Peyer's patch (tissue), 4 donors: ENCODE data around the gene MIDN. TPM values are rescaled to one million over a fixed set of nuclear protein-coding genes. Genes with fewer than 3 reads are reported as not detected.

Source experiments
- DNase-seq, 3 donors: peaks; one replicate each; pipeline ENCODE4 v3.0.0-alpha.2; 2017 to 2019
- H3K27ac ChIP-seq, 4 donors: fragments of 200-600 bp; sonication (generic); one replicate each; pipeline ENCODE4 v1.5.1; 2016 to 2019
- H3K27me3 ChIP-seq, 2 donors: fragments of 200-600 bp; sonication (generic); one replicate each; pipeline ENCODE4 v1.5.1; 2019
- H3K36me3 ChIP-seq, 3 donors: fragments of 200-600 bp; sonication (generic); one replicate each; pipeline ENCODE4 v1.5.1; 2016 to 2019
- H3K4me1 ChIP-seq, 4 donors: fragments of 200-600 bp; sonication (generic); one replicate each; pipeline ENCODE4 v1.5.1; 2016 to 2019
- H3K4me3 ChIP-seq, 4 donors: fragments of 200-600 bp; sonication (generic); 1 replicate in 3 of 4; 2 replicates in 1 of 4; pipeline ENCODE4 v1.5.1; 2016 to 2019; ENCODE audit warnings: mild to moderate bottlenecking in 1 of 4
- H3K9me3 ChIP-seq, 4 donors: fragments of 200-600 bp; sonication (generic); one replicate each; pipeline ENCODE4 v1.5.1; 2016 to 2019; ENCODE audit warnings: mild to moderate bottlenecking in 1 of 4
- POLR2A ChIP-seq, 2 donors: fragments of 450-650 bp; IDR thresholded peaks; one replicate each; pipeline ENCODE4 v1.5.1; 2017; ENCODE audit warnings: antibody characterized with exemption in 2 of 2, mild to moderate bottlenecking in 2 of 2, moderate library complexity in 2 of 2
- total RNA-seq, 4 donors: library from RNA; depleted of rRNA; stranded (reverse); fragments of >200 nt; gene quantifications; one replicate each; pipeline ENCODE4 v1.1.0, GENCODE V29; 2016
- TF ChIP-seq, protein P1 (sequence below), 6 experiments: fragments of 450-650 bp in 4 of 6; fragments of 200-600 bp in 2 of 6; sonication (generic) in 1 of 6; IDR thresholded peaks; one replicate each; pipeline ENCODE4 v1.5.1; 2017 to 2019; ENCODE audit warnings: antibody characterized with exemption in 6 of 6, mild to moderate bottlenecking in 3 of 6, moderate library complexity in 1 of 6

MIDN gene
- total RNA-seq, 4 donors from 2014 or later = 34.7 to 205 (median 98.9) TPM

DNA sequence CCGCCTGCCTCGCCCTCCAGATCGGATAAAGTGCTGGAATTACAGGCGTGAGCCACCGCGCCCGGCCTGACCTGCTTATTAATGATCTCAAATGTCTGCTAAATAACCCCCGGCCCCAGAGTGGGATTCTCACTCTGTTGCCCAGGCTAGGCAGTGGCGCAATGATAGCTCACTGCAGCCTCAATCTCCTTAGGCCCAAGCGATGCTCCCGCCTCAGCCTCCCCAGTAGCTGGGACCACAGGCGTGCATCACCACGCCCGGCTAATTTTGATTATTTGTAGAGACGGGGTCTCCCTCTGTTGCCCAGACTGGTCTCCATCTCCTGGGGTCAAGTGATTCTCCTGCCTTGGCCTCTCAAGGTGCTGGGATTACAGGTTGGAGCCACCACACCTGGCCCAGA is 7.5 kb upstream of the MIDN start:
- H3K9me3 ChIP-seq = no peaks in the 10 kb centered on the region
- H3K4me3 ChIP-seq = peak overlapping the region in 3 of 4 donors; percentile 95 to 97 (median 95)
- H3K36me3 ChIP-seq = peaks cover 0 to 9% (median 0%) of the 10 kb centered on the region in 3 donors
- H3K27ac ChIP-seq = peak overlapping the region in 3 of 4 donors; percentile 92 to 99 (median 93)
- peaks cover 0 to 11% of the 10 kb centered on the region in 2 donors for H3K27me3 ChIP-seq
- H3K4me1 ChIP-seq = peaks cover 7 to 73% (median 55%) of the 10 kb centered on the region in 4 donors
- TF ChIP-seq, protein P1, sequence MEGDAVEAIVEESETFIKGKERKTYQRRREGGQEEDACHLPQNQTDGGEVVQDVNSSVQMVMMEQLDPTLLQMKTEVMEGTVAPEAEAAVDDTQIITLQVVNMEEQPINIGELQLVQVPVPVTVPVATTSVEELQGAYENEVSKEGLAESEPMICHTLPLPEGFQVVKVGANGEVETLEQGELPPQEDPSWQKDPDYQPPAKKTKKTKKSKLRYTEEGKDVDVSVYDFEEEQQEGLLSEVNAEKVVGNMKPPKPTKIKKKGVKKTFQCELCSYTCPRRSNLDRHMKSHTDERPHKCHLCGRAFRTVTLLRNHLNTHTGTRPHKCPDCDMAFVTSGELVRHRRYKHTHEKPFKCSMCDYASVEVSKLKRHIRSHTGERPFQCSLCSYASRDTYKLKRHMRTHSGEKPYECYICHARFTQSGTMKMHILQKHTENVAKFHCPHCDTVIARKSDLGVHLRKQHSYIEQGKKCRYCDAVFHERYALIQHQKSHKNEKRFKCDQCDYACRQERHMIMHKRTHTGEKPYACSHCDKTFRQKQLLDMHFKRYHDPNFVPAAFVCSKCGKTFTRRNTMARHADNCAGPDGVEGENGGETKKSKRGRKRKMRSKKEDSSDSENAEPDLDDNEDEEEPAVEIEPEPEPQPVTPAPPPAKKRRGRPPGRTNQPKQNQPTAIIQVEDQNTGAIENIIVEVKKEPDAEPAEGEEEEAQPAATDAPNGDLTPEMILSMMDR (IDR thresholded peaks at IDR 0.05) = no peak
- no peak for TF ChIP-seq POLR2A (IDR thresholded peaks at IDR 0.05)
- DNase-seq = peak in 1 of 3 donors; percentile 57

GRCh38 chr19:1241417-1242095 is 6.8 kb upstream of the MIDN start, which contains the start of gene ATP5F1D:
Gene ATP5F1D, plus strand, starts transcription at chr19:1241751. Its CDS starts 100 bp downstream, at chr19:1241851.
- peak; percentile 91 to 97 (median 96) for DNase-seq
- H3K27ac ChIP-seq = peak within 1 kb of the TSS; percentile 92 to 100 (median 96)
- TF ChIP-seq POLR2A (IDR thresholded peaks at IDR 0.05) = peak; percentile 75 to 76
- TF ChIP-seq, protein P1 (IDR thresholded peaks at IDR 0.05) = peak in 1 of 6 experiments; percentile 6

DNA sequence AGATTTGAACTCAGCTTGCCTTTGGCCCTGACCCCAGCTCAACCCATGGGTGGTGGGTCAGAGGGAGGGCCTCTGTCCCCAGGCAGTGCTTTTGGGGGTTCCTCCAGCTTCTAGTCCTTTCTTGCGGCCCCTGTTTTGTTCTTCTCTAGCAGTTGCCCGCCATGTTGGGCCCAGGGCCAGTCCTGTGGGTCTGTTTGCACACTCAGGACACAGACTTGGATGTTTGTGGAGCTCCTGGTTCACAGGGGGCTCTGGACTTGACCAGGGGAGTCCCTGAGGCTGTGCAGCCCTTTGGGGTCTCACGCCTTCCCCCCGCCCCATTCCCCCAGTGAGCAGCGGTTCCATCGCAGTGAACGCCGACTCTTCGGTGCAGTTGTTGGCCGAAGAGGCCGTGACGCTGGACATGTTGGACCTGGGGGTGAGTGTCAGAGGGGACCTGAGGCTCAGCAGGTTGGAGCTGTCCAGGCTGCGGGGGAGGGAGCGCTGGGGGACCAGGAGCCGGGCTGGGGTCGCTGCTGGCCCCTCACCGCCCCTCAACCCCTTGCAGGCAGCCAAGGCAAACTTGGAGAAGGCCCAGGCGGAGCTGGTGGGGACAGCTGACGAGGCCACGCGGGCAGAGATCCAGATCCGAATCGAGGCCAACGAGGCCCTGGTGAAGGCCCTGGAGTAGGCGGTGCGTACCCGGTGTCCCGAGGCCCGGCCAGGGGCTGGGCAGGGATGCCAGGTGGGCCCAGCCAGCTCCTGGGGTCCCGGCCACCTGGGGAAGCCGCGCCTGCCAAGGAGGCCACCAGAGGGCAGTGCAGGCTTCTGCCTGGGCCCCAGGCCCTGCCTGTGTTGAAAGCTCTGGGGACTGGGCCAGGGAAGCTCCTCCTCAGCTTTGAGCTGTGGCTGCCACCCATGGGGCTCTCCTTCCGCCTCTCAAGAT is 4.4 kb upstream of the MIDN start:
- H3K9me3 ChIP-seq = no peaks in the 10 kb centered on the region
- peaks cover 0 to 9% (median 0%) of the 10 kb centered on the region in 3 donors for H3K36me3 ChIP-seq
- TF ChIP-seq, protein P1 (IDR thresholded peaks at IDR 0.05) = peak; percentile 94 to 98 (median 98)
- TF ChIP-seq POLR2A (IDR thresholded peaks at IDR 0.05) = no peak
- no peaks in the 10 kb centered on the region for H3K27me3 ChIP-seq
- H3K4me3 ChIP-seq = peak overlapping the region in 3 of 4 donors; percentile 22 to 95 (median 95)
- peak; percentile 81 to 94 (median 92) for DNase-seq
- H3K27ac ChIP-seq = peak overlapping the region; percentile 82 to 100 (median 100)
- H3K4me1 ChIP-seq = peaks cover 7 to 74% (median 52%) of the 10 kb centered on the region in 4 donors

More at GRCh38 chr19:1241417-1242095, 6.8 kb upstream of the MIDN start, which contains the start of gene ATP5F1D:
- peaks cover 7 to 79% (median 58%) of the 10 kb centered on the region in 4 donors for H3K4me1 ChIP-seq
- H3K27me3 ChIP-seq = peaks cover 0 to 7% of the 10 kb centered on the region in 2 donors
- H3K9me3 ChIP-seq = no peaks in the 10 kb centered on the region
- peaks cover 0 to 9% (median 0%) of the 10 kb centered on the region in 3 donors for H3K36me3 ChIP-seq
- peak within 1 kb of the TSS; percentile 88 to 97 (median 95) for H3K4me3 ChIP-seq

DNA sequence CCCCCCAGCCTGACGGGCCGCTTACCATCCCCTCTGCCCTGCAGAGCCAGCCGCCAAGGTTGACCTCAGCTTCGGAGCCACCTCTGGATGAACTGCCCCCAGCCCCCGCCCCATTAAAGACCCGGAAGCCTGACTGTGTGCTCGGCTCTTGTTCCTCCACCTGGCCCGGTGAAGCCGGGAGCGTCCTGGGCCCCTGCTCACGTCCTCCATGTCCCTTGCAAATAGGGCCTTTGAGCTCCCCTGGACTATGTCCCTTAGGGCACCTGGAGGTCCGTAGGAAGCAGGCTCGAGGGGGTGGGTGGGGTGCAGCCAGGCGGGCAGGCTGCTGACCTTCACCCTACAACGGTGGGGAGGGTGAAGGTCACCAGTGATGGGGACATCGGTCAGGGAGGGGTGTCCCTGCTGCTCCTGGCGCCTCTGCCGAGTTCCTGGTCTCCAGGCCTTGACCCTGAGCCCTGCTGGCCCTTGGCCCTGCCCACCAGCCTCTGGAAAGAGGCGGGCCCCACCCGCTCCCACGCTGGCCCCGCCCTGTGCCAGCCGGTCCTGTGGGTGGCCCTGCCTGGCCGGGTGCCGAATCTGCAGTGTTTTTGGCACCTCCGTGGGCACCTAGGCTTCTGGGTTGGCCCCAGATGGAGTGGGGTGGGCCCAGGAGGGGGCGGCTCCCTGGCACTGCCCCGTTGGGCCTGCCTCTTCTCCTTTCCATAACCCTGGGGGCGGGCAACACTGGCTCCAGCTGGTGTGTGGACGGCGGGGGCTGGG is 3.5 kb upstream of the MIDN start:
- H3K4me1 ChIP-seq = peaks cover 7 to 70% (median 51%) of the 10 kb centered on the region in 4 donors

More for the DNA sequence above, 3.5 kb upstream of the MIDN start:
- TF ChIP-seq POLR2A (IDR thresholded peaks at IDR 0.05) = peak; percentile 50 to 53
- TF ChIP-seq, protein P1 (IDR thresholded peaks at IDR 0.05) = no peak
- Histone ChIP-seq H3K27me3 (no peaks in the 10 kb centered on the region), H3K27ac (peak overlapping the region; percentile 82 to 100 (median 100)), H3K4me3 (peak overlapping the region in 3 of 4 donors; percentile 22 to 95 (median 45)), H3K36me3 (peaks cover 0 to 11% (median 0%) of the 10 kb centered on the region in 3 donors), H3K9me3 (no peaks in the 10 kb centered on the region)
- DNase-seq = peak in 2 of 3 donors; percentile 87 to 92
